Measurements from ENCODE around the gene TSPAN2.

TSPAN2 gene

GRCh38 chr1:115052454-115053083 lies 36.7 kb downstream of the TSPAN2 start:
- ATAC-seq: peak; percentile 96
- TF ChIP-seq ZNF70 (CRISPR knock-in tag; IDR thresholded peaks at IDR 0.05): no peak
- TF ChIP-seq CSDC2 (CRISPR knock-in tag; IDR thresholded peaks at IDR 0.05): no peak

- no peak for ATAC-seq
- TF ChIP-seq POU6F1 (CRISPR knock-in tag; IDR thresholded peaks at IDR 0.05; ENCODE audit: borderline replicate concordance, low read depth) (no peak), OSR1 (CRISPR knock-in tag; IDR thresholded peaks at IDR 0.05) (no peak)
- TF ChIP-seq, protein P1, sequence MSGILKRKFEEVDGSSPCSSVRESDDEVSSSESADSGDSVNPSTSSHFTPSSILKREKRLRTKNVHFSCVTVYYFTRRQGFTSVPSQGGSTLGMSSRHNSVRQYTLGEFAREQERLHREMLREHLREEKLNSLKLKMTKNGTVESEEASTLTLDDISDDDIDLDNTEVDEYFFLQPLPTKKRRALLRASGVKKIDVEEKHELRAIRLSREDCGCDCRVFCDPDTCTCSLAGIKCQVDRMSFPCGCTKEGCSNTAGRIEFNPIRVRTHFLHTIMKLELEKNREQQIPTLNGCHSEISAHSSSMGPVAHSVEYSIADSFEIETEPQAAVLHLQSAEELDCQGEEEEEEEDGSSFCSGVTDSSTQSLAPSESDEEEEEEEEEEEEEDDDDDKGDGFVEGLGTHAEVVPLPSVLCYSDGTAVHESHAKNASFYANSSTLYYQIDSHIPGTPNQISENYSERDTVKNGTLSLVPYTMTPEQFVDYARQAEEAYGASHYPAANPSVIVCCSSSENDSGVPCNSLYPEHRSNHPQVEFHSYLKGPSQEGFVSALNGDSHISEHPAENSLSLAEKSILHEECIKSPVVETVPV (CRISPR knock-in tag; IDR thresholded peaks at IDR 0.05): no peak
These were observed 37.5 kb downstream of the TSPAN2 start for GRCh38 chr1:115051850-115052249.

DNA sequence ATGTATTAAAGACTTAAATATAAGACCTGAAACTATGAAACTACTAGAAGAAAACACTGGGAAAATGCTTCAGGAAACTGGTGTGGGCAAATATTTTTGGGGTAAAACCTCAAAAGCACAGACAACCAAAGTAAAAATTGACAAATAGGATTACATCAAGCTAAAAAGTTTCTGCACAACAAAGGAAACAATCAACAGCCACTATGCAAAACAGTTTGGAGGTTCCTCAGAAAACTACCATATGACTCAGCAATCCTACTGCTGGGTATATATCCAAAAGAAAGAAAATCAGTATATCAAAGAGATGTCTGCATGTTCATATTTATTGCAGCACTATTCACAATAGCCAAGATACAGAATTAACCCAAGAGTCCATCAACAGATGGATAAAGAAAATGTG lies 42.6 kb downstream of the TSPAN2 start:
- ATAC-seq: no peak
- TF ChIP-seq TOX (CRISPR knock-in tag; IDR thresholded peaks at IDR 0.05; ENCODE audit: borderline replicate concordance) (no peak), TCF4 (CRISPR knock-in tag; IDR thresholded peaks at IDR 0.05; ENCODE audit: borderline replicate concordance) (no peak), SNAI2 (CRISPR knock-in tag; IDR thresholded peaks at IDR 0.05) (no peak), RARB (CRISPR knock-in tag; IDR thresholded peaks at IDR 0.05) (no peak), ZNF8 (CRISPR knock-in tag; IDR thresholded peaks at IDR 0.05) (no peak), PPARA (CRISPR knock-in tag; IDR thresholded peaks at IDR 0.05; ENCODE audit: borderline replicate concordance) (no peak), ZNF565 (CRISPR knock-in tag; conservative IDR thresholded peaks at IDR 0.05; ENCODE audit: low read depth) (no peak), ESRRG (CRISPR knock-in tag; IDR thresholded peaks at IDR 0.05) (no peak), ZFP3 (CRISPR knock-in tag; IDR thresholded peaks at IDR 0.05) (no peak), BACH2 (CRISPR knock-in tag; IDR thresholded peaks at IDR 0.05; ENCODE audit: borderline replicate concordance) (no peak), ZC3H10 (CRISPR knock-in tag; IDR thresholded peaks at IDR 0.05) (no peak), POU6F1 (CRISPR knock-in tag; IDR thresholded peaks at IDR 0.05; ENCODE audit: borderline replicate concordance, low read depth) (no peak), ZFP30 (CRISPR knock-in tag; IDR thresholded peaks at IDR 0.05) (no peak), ISL1 (CRISPR knock-in tag; IDR thresholded peaks at IDR 0.05) (no peak)
- TF ChIP-seq, protein P1 (CRISPR knock-in tag; IDR thresholded peaks at IDR 0.05): no peak

GRCh38 chr1:115041654-115042053 lies 47.6 kb downstream of the TSPAN2 start:
- no peak for TF ChIP-seq ESRRG (CRISPR knock-in tag; IDR thresholded peaks at IDR 0.05)
- no peak for TF ChIP-seq BACH2 (CRISPR knock-in tag; IDR thresholded peaks at IDR 0.05; ENCODE audit: borderline replicate concordance)
- no peak for TF ChIP-seq PPARA (CRISPR knock-in tag; IDR thresholded peaks at IDR 0.05; ENCODE audit: borderline replicate concordance)
- TF ChIP-seq, protein P2, sequence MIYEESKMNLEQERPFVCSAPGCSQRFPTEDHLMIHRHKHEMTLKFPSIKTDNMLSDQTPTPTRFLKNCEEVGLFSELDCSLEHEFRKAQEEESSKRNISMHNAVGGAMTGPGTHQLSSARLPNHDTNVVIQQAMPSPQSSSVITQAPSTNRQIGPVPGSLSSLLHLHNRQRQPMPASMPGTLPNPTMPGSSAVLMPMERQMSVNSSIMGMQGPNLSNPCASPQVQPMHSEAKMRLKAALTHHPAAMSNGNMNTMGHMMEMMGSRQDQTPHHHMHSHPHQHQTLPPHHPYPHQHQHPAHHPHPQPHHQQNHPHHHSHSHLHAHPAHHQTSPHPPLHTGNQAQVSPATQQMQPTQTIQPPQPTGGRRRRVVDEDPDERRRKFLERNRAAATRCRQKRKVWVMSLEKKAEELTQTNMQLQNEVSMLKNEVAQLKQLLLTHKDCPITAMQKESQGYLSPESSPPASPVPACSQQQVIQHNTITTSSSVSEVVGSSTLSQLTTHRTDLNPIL (CRISPR knock-in tag; IDR thresholded peaks at IDR 0.05; ENCODE audit: low read depth): no peak
- no peak for TF ChIP-seq TSHZ2 (CRISPR knock-in tag; IDR thresholded peaks at IDR 0.05)
- no peak for TF ChIP-seq CSDC2 (CRISPR knock-in tag; IDR thresholded peaks at IDR 0.05)
- TF ChIP-seq ZNF70 (CRISPR knock-in tag; IDR thresholded peaks at IDR 0.05): no peak
- no peak for TF ChIP-seq TOX (CRISPR knock-in tag; IDR thresholded peaks at IDR 0.05; ENCODE audit: borderline replicate concordance)
- TF ChIP-seq GLIS3 (CRISPR knock-in tag; IDR thresholded peaks at IDR 0.05): no peak
- no peak for TF ChIP-seq ZFP3 (CRISPR knock-in tag; IDR thresholded peaks at IDR 0.05)
- ATAC-seq: peak; percentile 64
